CD14-positive monocyte (primary cell): Measurements from ENCODE around the gene MPP2. TPM values are rescaled to one million over a fixed set of nuclear protein-coding genes. Genes with fewer than 3 reads are reported as not detected.

Experiments used
- DNase-seq, 3 donors: peaks; one replicate each; pipeline ENCODE4 v3.0.0-alpha.2; 2011 to 2022
- H2AFZ ChIP-seq: 2 replicates; pipeline ENCODE4 v1.6.0; 2012; ENCODE audit warnings: mild to moderate bottlenecking, low read depth, low read length, inconsistent platforms; ENCODE audit not compliant: insufficient read depth, poor library complexity, severe bottlenecking
- H3K27ac ChIP-seq, 2 donors: 1 replicate in 1 of 2; 2 replicates in 1 of 2; pipeline ENCODE4 v1.5.1; 2012 to 2013; ENCODE audit warnings: low read length in 2 of 2, control low read depth in 1 of 2, inconsistent platforms in 1 of 2, low read depth in 1 of 2, mild to moderate bottlenecking in 1 of 2
- H3K27me3 ChIP-seq, 2 donors: one replicate each; pipeline versions ENCODE4 v1.6.0 to v1.6.1; 2011 to 2013; ENCODE audit warnings: low read length in 2 of 2; ENCODE audit not compliant: control insufficient read depth in 2 of 2, insufficient read depth in 2 of 2
- H3K36me3 ChIP-seq, 2 donors: replicated peaks in 1 of 2; 1 replicate in 1 of 2; 2 replicates in 1 of 2; pipeline versions ENCODE4 v1.5.1 to v1.6.1; 2012 to 2013; ENCODE audit warnings: low read length in 2 of 2, control low read depth in 1 of 2, inconsistent platforms in 1 of 2, mild to moderate bottlenecking in 1 of 2; ENCODE audit not compliant: insufficient read depth in 2 of 2, control insufficient read depth in 1 of 2
- H3K4me1 ChIP-seq, 2 donors: 1 replicate in 1 of 2; 2 replicates in 1 of 2; pipeline versions ENCODE4 v1.5.1 to v1.6.1; 2012 to 2013; ENCODE audit warnings: low read length in 2 of 2, control low read depth in 1 of 2, inconsistent platforms in 1 of 2, mild to moderate bottlenecking in 1 of 2, moderate library complexity in 1 of 2; ENCODE audit not compliant: insufficient read depth in 2 of 2, control insufficient read depth in 1 of 2
- H3K4me2 ChIP-seq: replicated peaks from 2 replicates; pipeline ENCODE3; 2012; ENCODE audit warnings: low read length, moderate library complexity, mild to moderate bottlenecking; ENCODE audit not compliant: poor library complexity, severe bottlenecking; ENCODE audit errors: extremely low read depth
- H3K4me3 ChIP-seq, 3 experiments: fragments of 200-600 bp in 1 of 3; sonication (generic) in 1 of 3; replicated peaks in 1 of 3; 1 replicate in 2 of 3; 2 replicates in 1 of 3; pipeline ENCODE4 v1.5.1; 2011 to 2013; ENCODE audit warnings: low read length in 3 of 3, mild to moderate bottlenecking in 3 of 3, control low read depth in 2 of 3, low read depth in 2 of 3, inconsistent platforms in 1 of 3, moderate library complexity in 1 of 3
- H3K79me2 ChIP-seq: 2 replicates; pipeline ENCODE4 v1.6.0; 2012; ENCODE audit warnings: mild to moderate bottlenecking, control low read depth, inconsistent platforms, low read length, moderate library complexity; ENCODE audit not compliant: insufficient read depth
- H3K9ac ChIP-seq: 2 replicates; pipeline ENCODE4 v1.6.0; 2017; ENCODE audit warnings: low read length, mild to moderate bottlenecking; ENCODE audit not compliant: insufficient read depth, poor library complexity, severe bottlenecking
- H3K9me3 ChIP-seq, 2 donors: replicated peaks in 1 of 2; 1 replicate in 1 of 2; 2 replicates in 1 of 2; pipeline versions ENCODE4 v1.5.1 to v1.6.1; 2012 to 2013; ENCODE audit warnings: low read length in 2 of 2, control low read depth in 1 of 2; ENCODE audit not compliant: control insufficient read depth in 1 of 2, insufficient read depth in 1 of 2
- H4K20me1 ChIP-seq: 2 replicates; pipeline ENCODE4 v1.6.0; 2012; ENCODE audit warnings: mild to moderate bottlenecking, low read length, control low read depth, moderate library complexity; ENCODE audit not compliant: insufficient read depth
- H3K27ac Mint-ChIP-seq, 7 donors: one replicate each; pipeline ENCODE4 v1.8.0; 2020; ENCODE audit warnings: mild to moderate bottlenecking in 7 of 7, mixed read lengths in 7 of 7, moderate library complexity in 6 of 7, inconsistent platforms in 2 of 7
- H3K27me3 Mint-ChIP-seq, 3 donors: one replicate each; pipeline ENCODE4 v1.8.0; 2021 to 2022; ENCODE audit warnings: low read depth in 3 of 3, mild to moderate bottlenecking in 3 of 3, mixed read lengths in 3 of 3, moderate library complexity in 3 of 3, inconsistent platforms in 1 of 3
- H3K36me3 Mint-ChIP-seq, 2 donors: one replicate each; pipeline ENCODE4 v1.8.0; 2020; ENCODE audit warnings: mixed read lengths in 2 of 2, inconsistent platforms in 1 of 2, mild to moderate bottlenecking in 1 of 2
- H3K4me1 Mint-ChIP-seq: one replicate; pipeline ENCODE4 v1.8.0; 2020; ENCODE audit warnings: mild to moderate bottlenecking, mixed read lengths
- H3K4me3 Mint-ChIP-seq, 2 donors: one replicate each; pipeline ENCODE4 v1.8.0; 2020; ENCODE audit warnings: mild to moderate bottlenecking in 2 of 2, mixed read lengths in 2 of 2, moderate library complexity in 1 of 2
- H3K9me3 Mint-ChIP-seq, 7 donors: one replicate each; pipeline ENCODE4 v1.8.0; 2020 to 2022; ENCODE audit warnings: mixed read lengths in 7 of 7, mild to moderate bottlenecking in 6 of 7, moderate library complexity in 6 of 7, inconsistent platforms in 2 of 7
- CTCF ChIP-seq: fragments of 200-600 bp; IDR thresholded peaks from one replicate; pipeline ENCODE4 v1.8.0; 2022; ENCODE audit warnings: antibody characterized with exemption, mild to moderate bottlenecking
- WGBS: methylation state at CpG from one replicate; pipeline ENCODE4 v1.1.5; 2013; ENCODE audit warnings: missing lambda C conversion rate; ENCODE audit not compliant: insufficient coverage; 5-methylcytosine and 5-hydroxymethylcytosine counted together
- intact Hi-C, 2 donors: fragments of 100-400 bp; cut with micrococcal nuclease; formaldehyde crosslinking; loops; one replicate each; pipeline versions ENCODE4 v1.15.0 to v1.15.1; 2023
- polyA plus RNA-seq, 3 donors: library from polyadenylated mRNA; depleted of rRNA in 1 of 3; unstranded in 2 of 3; stranded (reverse) in 1 of 3; fragments of 300-500 nt in 2 of 3; fragments of >200 nt in 1 of 3; fragmentation: Illumina TruSeq in 2 of 3; gene quantifications; 1 replicate in 2 of 3; 2 replicates in 1 of 3; pipeline ENCODE4 v1.2.3, GENCODE V29; 2012 to 2021

The MPP2 gene
- polyA plus RNA-seq, 3 donors = not detected

- Mint-ChIP-seq H3K4me1 (peaks cover 7% of the 10 kb centered on the region), H3K27me3 (peaks cover 0 to 8% (median 2%) of the 10 kb centered on the region in 3 donors), H3K36me3 (no peaks in the 10 kb centered on the region), H3K9me3 (peaks cover 0 to 5% (median 2%) of the 10 kb centered on the region in 7 donors), H3K4me3 (no peak overlapping the region), H3K27ac (no peak overlapping the region)
- Histone ChIP-seq H3K4me3 (no peak overlapping the region), H3K36me3 (no peaks in the 10 kb centered on the region), H2AFZ (no peak overlapping the region), H3K4me1 (peaks cover 0 to 1% of the 10 kb centered on the region in 2 donors), H3K27me3 (no peaks in the 10 kb centered on the region), H3K4me2 (no peak overlapping the region), H3K9me3 (peaks cover 0 to 7% of the 10 kb centered on the region in 2 donors), H3K27ac (no peak overlapping the region), H3K79me2 (no peaks in the 10 kb centered on the region), H3K9ac (no peak overlapping the region), H4K20me1 (no peaks in the 10 kb centered on the region)
- intact Hi-C loops = no loop called here
- no peak for TF ChIP-seq CTCF
- 100% methylated on average over 6 of the region's 9 CpGs for WGBS
- no peak for DNase-seq
Measured at GRCh38 chr17:43861960-43862359, 45.4 kb downstream of the MPP2 start.

DNA sequence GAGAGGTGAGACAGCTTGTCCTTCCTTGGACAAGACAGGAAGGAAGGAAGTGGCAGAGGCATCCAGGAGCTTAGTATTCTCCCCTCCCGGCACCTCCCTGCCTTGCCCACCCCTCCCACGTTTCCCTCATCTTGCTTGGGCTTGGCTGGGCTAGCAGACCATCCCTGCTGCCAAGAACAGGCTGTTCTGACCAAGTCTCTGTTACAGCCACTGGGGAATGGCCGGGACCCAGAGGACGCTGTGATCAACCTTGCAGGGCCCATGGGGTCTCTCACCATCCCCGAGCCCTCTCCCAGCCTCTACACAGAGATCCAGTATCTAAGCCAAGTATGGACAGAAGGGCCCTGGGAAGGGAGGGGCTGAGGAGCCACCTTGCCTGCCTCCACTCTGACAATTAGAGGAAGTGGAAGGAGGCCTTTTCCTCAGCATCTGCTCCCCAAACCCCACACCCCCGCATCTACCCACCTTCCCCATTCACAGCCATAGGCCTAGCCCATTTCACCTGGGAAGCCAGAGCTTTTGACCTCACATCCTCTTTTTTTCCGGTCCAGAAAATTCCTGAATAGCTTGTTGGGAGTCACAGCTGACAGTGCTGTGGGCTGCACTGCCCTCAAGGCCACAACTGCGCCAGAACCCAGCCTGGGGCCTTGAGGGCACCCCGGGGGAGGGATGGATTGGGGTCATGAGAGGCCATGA, 46.3 kb downstream of the MPP2 start:
- Mint-ChIP-seq H3K9me3 (peaks cover 0 to 9% (median 2%) of the 10 kb centered on the region in 7 donors), H3K27ac (peak overlapping the region in 1 of 7 donors; percentile 78), H3K4me3 (no peak overlapping the region), H3K36me3 (no peaks in the 10 kb centered on the region), H3K27me3 (peaks cover 0 to 8% (median 3%) of the 10 kb centered on the region in 3 donors), H3K4me1 (peaks cover 5% of the 10 kb centered on the region)
- no peak overlapping the region for H3K4me2 ChIP-seq
- DNase-seq = no peak
- no peaks in the 10 kb centered on the region for H3K79me2 ChIP-seq
- intact Hi-C loops = no loop called here
- H3K9ac ChIP-seq = no peak overlapping the region
- no peaks in the 10 kb centered on the region for H3K36me3 ChIP-seq
- no peak overlapping the region for H2AFZ ChIP-seq
- no peaks in the 10 kb centered on the region for H3K27me3 ChIP-seq
- 53% methylated on average over 4 of the region's 9 CpGs for WGBS
- H3K27ac ChIP-seq = no peak overlapping the region
- H4K20me1 ChIP-seq = no peaks in the 10 kb centered on the region
- no peak for TF ChIP-seq CTCF
- H3K4me3 ChIP-seq = no peak overlapping the region
- H3K4me1 ChIP-seq = no peaks in the 10 kb centered on the region
- peaks cover 0 to 7% of the 10 kb centered on the region in 2 donors for H3K9me3 ChIP-seq
